Stimulated activated CD8-positive, alpha-beta memory T cell treated with anti-CD3 and anti-CD28 coated beads, Interleukin-15, amount 100 ng/mL, for 4 hours (primary cell): ENCODE measurements around the gene NIPAL1.
"Not testable (repeated sequence)": the region's sequence is repeated elsewhere in the genome, so short reads cannot be mapped to it uniquely, and the experiment has no call there.

Experiments
- DNase-seq, 2 donors: peaks; one replicate each; pipeline ENCODE4 v3.0.0-alpha.2; 2020; ENCODE audit warnings: low read depth in 2 of 2

NIPAL1 gene

GRCh38 chr4:48016141-48017107 is at the start of gene NIPAL1, which contains the start of gene CNGA1:
TSS of gene NIPAL1 (plus strand) at chr4:48016772. CDS start at chr4:48016840, 68 bp downstream.
TSS of gene CNGA1 (minus strand) at chr4:48016681. CDS start at chr4:47952689, 63,992 bp downstream.
- peak; percentile 37 to 58 for DNase-seq

GRCh38 chr4:47968847-47969246 is 47.7 kb upstream of the NIPAL1 start:
- no peak for DNase-seq

- no peak for DNase-seq
These were observed 44.4 kb upstream of the NIPAL1 start for GRCh38 chr4:47972181-47972580.

- DNase-seq, result no peak
These were observed 43.9 kb upstream of the NIPAL1 start for GRCh38 chr4:47972721-47973120.

GRCh38 chr4:47974566-47974965 is 42.0 kb upstream of the NIPAL1 start:
- no peak for DNase-seq

- DNase-seq, result no peak
These were observed 26.4 kb upstream of the NIPAL1 start for GRCh38 chr4:47990145-47990544.

- DNase-seq, result not testable (repeated sequence)
These were observed 24.1 kb upstream of the NIPAL1 start for GRCh38 chr4:47992475-47992874.

- DNase-seq, result no peak
These were observed 20.6 kb upstream of the NIPAL1 start for GRCh38 chr4:47996021-47996420.

GRCh38 chr4:48002267-48002666 is 14.3 kb upstream of the NIPAL1 start:
- DNase-seq, result no peak

GRCh38 chr4:48003568-48003967 is 13.0 kb upstream of the NIPAL1 start:
- not testable (repeated sequence) for DNase-seq

- no peak for DNase-seq
These were observed 10.8 kb upstream of the NIPAL1 start for GRCh38 chr4:48005781-48006180.

- DNase-seq, result no peak
These were observed 8.5 kb upstream of the NIPAL1 start for GRCh38 chr4:48008021-48008596.

- DNase-seq, result not testable (repeated sequence)
These were observed 5.7 kb upstream of the NIPAL1 start for GRCh38 chr4:48010906-48011305.

- no peak for DNase-seq
These were observed 4.8 kb upstream of the NIPAL1 start for GRCh38 chr4:48011722-48012121.

- no peak for DNase-seq
These were observed 3.7 kb upstream of the NIPAL1 start for GRCh38 chr4:48012824-48013223.

GRCh38 chr4:48015216-48015615 is 1.4 kb upstream of the NIPAL1 start:
- no peak for DNase-seq

- no peak for DNase-seq
These were observed 894 bp upstream of the NIPAL1 start for GRCh38 chr4:48015678-48016077.

- peak; percentile 27 to 29 for DNase-seq
These were observed 568 bp downstream of the NIPAL1 start for GRCh38 chr4:48017108-48017571.

- DNase-seq, result no peak
These were observed 1.5 kb downstream of the NIPAL1 start for GRCh38 chr4:48018112-48018511.

GRCh38 chr4:48021100-48021499 is 4.5 kb downstream of the NIPAL1 start:
- no peak for DNase-seq

- DNase-seq, result no peak
These were observed 5.7 kb downstream of the NIPAL1 start for GRCh38 chr4:48022192-48022799.

- DNase-seq, result no peak
These were observed 8.0 kb downstream of the NIPAL1 start for GRCh38 chr4:48024522-48024921.
